ENCODE data around the gene CCNT2.
"Not testable (repeated sequence)": the region's sequence is repeated elsewhere in the genome, so short reads cannot be mapped to it uniquely, and the experiment has no call there.

CCNT2 gene

DNA sequence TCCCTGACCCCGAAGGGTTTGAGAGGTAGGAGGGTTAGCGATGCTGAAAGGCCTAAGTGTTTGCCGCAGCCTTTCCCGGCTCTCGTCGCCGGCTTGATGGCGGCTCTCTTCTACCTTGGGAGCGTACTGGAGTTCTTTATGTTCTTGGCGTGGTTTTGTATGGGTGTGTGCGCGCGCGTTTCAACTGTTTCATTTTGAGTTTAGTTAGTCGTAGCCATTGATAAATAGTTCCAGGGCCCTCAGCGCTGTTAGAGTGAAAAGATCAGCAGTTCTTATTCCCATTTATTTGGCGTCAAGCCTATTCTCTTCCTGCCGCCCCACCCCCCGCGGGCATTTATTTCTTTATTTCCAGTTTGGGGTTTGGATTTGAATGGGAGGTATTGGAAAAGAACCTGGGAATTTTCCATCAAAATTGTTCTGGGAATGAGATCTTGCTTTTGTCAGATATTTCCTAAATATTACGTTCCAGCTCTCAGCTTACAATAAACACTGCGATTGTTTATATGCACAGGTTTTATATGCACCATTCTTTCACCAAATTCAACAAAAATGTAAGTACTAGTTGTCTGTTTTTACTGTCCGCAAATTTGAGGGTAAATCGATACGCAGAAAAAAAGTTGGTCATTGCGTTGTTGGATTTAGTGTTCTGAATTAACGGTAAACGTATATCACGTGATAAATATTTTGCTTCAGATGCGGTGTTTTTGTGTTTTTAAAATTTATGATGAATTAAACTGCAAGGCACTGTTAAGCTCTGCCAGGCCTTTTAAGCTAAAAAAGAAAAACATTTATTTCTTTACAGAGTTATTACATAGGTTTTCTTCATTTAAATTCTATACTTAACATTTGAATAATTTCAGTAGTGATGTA, 954 bp downstream of the CCNT2 start:
- DNase-seq: peak; percentile 48

DNA sequence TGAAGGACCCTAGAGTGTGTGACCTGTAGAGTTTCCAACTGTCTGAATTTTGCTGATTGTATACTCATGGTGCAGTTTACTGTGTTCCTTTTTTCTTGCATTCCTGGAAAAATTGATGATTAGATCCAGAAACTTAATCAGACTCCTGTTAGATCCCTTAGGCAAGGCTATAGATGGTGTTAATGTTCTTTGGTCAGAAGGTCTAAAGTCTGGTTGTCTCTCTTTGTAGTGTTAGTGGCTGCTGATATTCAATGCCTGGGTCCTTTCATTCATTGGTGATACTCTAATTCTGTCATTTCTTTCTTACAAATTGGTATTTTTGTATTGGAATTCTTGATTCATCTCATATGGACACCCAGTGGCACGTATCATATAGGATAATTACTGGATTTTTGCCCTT, 6.3 kb downstream of the CCNT2 start:
- no peak for DNase-seq

DNA sequence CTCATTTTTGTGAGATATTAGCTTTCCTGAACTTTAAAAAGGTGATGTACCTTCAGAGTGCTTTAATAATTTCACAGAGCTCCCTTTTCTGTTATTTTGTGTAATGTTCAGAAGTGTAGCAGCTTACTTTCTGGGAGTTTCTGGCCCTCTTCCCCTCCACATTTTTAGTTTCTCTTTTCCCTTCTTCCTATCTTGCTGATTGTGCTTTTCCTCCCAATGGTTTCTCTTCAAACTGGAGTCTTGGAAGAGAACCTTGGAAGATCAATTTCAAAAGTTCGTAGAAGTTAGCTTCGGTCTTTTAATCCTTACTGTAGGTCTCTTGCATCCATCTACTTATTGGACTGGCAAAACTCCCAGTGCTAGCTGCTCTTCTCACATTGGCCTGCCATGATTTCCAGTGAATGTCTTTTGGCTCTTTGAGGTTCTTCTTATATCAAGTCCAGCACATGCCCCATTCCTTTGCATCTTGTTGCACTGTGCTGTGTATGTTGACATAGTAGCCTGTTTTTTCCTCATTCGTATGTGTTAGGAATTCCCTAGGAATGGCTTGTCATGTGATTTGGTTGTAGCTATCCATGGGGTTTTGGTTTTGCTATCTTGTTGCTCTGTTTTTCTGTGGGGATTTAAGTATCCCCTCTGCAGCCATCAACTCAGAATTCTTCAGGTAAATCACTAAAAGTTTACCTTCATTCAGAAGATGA, 7.8 kb downstream of the CCNT2 start:
- no peak for DNase-seq

DNA sequence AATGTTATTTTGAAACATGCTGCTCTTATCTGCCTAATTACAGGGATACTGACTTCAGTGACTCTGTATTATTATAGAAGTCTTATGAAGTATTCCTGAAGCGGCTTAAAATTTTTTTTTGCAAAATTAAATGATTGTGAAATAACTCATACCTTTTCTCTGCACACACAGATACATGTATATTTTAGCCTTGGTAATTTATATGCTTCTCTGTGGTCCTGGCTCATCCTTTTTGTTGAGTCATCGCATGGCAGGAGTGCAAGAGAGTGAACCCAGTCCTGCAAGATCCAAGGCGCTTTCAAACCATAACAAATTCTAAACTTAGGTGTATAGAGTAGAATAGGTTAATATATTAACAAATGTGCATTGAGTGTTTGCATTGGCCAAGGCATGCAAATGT, 8.6 kb downstream of the CCNT2 start:
- DNase-seq: no peak

GRCh38 chr2:134932864-134933526, 14.4 kb downstream of the CCNT2 start:
- DNase-seq: no peak

DNA sequence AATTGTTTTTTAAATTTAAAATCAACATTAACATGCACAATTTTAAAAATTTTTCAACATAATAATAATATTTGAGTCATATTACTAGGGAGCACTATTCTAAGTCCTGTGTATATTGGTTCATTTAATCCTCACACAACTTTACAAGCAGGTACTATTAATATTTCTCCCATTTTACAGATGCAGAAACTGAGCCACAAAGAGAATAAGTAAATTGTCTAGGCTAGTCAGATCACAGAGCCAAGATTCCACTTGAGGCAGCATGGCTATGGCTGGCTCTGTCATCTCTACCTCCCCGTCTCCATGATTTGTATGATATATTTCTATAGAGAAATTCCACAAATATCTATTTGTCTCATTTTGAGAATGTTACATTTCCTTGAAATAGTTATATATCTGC, 15.1 kb downstream of the CCNT2 start:
- no peak for DNase-seq

- DNase-seq: no peak
These were observed 15.5 kb downstream of the CCNT2 start for GRCh38 chr2:134934150-134934549.

- no peak for DNase-seq
These were observed 16.0 kb downstream of the CCNT2 start for GRCh38 chr2:134934641-134935040.

DNA sequence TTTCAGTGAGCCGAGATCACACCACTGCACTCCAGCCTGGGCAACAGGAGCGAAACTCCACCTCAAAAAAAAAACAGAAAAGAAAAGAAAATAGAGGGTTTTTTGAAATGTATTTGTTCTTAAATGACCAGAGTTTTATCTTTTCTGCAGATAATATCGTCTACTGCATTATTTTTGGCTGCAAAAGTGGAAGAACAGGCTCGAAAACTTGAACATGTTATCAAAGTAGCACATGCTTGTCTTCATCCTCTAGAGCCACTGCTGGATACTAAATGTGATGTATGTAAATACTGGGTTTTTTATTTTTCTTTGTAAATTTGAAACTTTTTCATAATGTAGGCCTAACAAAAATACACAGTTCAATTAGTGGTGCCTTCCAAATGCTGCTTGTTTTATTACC, 18.1 kb downstream of the CCNT2 start:
- DNase-seq: no peak

DNA sequence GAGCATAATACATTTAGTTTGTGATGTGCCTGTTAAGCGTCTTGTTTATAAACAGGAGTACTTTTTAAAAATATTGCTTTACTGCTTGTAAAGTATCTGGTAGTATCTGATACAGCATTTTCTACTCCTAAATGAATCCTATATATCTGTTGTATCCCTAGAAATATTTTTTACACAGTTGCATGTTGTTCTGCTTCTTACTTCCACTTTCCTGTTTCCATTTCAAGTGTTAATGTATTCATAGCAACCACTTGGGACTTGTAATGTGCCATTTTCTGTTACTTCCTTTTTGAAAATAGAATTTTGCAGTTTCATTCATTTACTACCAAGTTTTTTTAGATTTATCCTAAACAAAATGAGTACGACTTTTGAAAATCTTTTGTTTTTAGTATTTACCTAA, 24.9 kb downstream of the CCNT2 start:
- DNase-seq: no peak

DNA sequence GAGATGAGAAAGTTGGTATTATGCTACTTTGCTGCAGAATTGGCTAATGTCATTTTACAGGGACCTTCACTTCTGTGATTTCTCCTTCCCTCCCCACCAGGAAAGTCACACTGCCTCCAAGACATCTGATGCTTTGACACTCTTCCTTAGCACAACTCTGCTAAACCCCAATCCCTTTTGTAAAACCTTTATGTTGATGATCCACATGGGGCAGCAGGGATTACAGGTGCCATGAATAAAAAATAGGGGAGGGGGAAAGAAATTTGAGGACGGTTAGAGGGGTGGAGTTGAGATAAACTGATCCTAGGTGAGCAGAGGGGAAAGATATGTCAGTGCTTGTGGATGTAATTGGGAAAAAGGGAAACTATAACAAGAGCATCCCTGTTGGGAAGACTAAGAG, 26.4 kb downstream of the CCNT2 start:
- no peak for DNase-seq

GRCh38 chr2:134946073-134946472, 27.5 kb downstream of the CCNT2 start:
- no peak for DNase-seq

DNA sequence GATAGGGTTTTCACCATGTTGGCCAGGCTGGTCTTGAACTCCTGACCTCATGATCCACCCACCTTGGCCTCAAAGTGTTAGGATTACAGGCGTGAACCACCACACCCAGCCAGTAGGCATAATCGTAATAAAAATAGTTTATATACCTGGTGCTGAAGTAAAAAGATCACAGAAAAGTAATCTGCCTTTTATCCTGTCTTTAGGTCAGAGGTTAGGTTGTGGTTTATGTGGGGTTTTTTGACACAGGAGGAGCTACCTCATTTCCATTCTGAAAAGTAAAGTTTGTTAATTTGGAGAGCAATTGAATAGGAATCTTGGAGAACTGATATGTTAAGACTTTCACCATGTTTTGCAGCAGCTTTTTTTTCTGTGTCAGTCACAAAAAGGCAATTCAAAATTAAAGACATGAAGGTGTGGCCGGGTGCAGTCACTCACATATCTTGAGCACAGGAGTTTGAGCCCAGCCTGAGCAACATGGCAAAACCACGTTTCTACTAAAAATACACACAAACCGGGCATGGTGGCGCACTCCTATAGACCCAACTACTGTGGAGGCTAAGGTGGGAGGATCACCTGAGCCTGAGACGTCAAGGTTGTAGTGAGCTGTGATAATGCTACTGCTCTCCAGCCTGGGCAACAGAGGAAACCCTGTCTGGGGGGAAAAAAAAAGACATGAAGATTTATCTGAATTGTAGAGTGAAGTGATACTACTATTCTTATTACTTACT, 31.5 kb downstream of the CCNT2 start:
- peak; percentile 2 for DNase-seq

DNA sequence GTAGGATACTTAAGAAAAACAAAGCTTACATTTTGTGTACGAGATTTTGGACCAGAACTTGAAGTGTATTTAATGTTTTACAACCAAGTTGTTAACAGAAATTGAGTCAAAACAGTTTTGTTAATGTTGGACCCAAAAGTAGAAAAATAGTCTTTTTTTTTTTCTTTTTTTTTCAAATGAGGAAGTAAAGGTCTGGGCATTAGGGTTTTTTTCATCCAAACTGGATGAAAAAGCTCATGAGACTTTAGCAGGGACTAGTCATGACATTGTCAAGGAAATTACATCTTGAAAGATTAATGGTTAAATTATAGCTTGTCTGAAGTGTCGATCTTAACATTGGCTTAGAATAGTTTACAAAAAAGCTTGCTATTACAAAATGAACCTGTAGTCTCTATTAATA, 32.3 kb downstream of the CCNT2 start:
- no peak for DNase-seq

DNA sequence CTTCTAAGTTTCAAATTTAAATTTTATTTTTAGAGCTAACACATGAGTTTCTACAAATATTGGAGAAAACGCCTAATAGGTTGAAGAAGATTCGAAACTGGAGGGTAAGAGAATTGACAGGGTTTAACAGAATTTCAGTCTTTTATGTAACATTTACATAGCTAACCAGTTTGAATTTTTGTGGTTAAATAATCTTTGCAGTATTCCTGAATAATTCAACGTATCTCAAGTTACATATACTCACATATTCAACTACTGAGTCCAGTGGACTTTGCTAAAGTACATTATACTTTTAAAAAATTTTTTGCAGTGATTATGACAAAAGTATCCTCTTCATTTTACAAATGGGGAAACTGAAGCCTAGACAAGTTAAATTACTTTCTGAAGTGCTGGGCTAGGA, 34.0 kb downstream of the CCNT2 start:
- DNase-seq: no peak

DNA sequence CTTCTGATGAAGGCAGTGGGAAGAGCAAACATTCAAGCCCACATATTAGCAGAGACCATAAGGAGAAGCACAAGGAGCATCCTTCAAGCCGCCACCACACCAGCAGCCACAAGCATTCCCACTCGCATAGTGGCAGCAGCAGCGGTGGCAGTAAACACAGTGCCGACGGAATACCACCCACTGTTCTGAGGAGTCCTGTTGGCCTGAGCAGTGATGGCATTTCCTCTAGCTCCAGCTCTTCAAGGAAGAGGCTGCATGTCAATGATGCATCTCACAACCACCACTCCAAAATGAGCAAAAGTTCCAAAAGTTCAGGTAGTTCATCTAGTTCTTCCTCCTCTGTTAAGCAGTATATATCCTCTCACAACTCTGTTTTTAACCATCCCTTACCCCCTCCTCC, 35.4 kb downstream of the CCNT2 start:
- DNase-seq: no peak

DNA sequence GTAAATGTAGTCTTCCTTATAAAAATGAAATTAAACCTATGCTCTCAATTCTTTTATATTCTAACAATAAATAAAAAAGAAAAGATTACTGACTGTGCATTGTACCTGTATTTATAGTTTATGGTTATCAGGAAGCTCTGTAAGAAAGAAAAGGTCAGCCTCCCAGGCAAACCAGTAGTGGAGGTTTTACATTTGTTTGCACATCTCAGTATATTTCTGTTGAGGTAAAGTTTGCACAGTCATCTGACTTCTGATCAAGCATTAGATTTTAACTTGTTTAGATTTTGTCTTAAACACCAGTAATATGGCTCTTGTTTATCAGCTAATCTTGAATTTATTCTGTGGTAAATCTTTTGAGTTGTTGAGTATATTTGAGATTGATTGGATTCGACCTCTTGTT, 37.1 kb downstream of the CCNT2 start:
- no peak for DNase-seq

DNA sequence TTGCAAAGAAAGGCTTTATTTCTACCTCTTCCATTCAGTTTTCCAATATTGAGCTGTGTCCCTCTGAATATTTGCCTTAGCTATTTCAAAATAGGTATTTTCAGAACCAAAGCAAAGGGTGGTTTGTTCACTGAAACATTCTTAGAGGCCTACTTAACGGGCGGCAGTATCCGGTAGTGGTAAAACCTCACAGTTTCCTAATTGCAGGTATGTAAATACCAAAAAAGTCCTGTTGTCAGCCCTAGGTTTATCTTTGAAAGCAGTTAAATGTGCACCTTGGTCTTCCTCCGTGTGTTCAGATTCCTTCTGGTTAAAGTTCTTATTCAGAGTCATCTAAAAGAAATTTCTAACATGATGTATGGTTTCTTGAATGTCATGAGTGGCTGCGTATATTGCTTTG, 38.9 kb downstream of the CCNT2 start:
- DNase-seq: no peak

DNA sequence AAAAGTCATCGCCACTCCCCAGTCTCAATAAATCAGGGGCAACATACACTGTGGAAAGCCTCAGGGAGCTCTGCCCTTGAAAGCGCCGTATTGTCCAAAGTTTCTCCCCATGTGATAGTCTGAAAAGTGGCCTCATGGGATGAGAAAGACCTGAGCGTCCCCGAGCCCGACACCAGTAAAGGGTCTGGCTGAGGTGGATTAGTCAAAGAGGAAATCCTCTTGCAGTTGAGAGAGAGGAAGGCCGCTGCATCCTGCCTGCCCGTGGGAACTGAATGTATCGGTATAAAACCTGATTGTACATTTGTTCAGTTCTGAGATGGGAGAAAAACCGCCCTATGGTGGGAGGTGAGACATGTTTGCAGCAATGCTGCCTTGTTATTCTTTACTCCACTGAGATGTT, 48.5 kb downstream of the CCNT2 start:
- not testable (repeated sequence) for DNase-seq

DNA sequence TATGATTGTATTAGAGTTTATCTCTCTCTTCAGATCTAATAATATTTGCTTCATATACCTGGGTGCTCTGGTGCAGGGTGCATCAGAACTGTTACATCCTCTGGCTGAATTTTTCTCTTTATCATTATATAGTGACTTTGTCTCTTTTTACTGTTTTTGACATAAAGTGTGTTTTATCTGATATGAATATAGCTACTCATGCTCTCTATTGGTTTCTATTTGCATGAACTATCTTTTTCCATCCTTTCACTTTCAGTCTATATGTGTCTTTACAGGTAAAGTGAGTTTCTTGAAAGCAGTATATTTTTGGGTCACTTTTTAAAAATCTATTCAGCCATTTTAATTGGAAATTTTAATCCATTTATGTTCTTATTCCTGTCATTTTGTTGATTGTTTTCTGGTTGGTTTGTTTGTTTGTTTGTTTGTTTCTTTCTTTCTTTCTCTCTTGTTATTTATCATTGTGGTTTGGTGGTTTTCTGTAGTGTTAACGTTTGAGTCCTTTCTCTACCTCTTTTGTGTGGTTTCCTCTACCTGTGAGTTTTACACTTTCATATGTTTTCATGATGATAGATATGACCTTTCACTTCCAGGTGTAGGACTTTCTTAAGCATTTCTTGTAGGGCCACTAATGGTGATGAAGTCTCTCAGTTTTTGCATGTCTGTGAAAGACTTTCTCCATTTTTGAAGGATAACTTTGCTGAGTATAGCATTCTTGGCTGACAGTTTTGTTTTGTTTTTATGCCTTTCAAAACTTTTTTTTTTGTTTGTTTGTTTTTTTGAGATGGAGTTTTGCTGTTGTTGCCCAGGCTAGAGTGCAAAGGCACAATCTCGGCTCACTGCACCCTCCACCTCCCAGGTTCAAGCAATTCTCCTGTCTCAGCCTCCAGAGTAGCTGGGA, 54.9 kb downstream of the CCNT2 start:
- DNase-seq: no peak

DNA sequence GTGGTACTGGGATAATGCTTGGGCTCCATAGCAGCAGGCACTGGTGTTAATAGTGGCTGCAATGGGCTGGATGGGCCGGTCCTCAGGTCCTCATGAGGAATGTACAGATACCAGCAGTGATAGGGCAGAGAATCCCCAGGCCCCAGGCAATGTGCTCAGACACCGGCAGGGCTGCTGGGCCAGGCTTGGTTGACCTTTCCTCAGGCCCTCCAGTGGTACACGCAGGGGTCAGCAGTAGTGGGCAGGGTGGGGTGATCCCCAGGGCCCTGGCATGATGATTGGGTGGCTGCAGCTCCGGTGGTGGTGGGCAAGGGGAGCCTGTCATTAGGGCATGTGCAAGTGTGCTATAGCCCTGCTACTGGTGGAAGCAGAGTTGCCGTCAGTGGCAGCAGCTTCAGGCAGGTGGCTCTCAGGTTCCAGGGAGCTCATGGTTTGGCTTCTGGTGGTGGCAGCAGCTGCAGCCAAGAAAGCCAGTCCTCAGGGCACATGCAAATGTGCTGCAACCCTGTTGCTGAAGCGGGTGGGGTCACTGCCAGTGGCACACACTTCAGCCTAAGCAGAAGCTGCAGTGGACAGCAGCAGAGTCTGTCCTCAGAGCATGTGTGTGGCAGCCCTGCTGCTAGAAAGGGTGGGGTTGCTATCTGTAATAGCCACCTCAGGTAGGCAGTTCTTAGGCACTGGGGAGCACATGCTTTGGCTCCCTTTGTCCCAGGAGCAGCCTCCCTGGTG, 56.8 kb downstream of the CCNT2 start:
- DNase-seq: no peak
